Breast epithelium (tissue), 4 donors: ENCODE data around the gene RAB7B. TPM values are rescaled to one million over a fixed set of nuclear protein-coding genes. Genes with fewer than 3 reads are reported as not detected.

Experiments
- DNase-seq, 2 donors: peaks; one replicate each; pipeline ENCODE4 v3.0.0-alpha.2; 2019; ENCODE audit warnings: low spot score in 2 of 2
- H3K27ac ChIP-seq, 2 donors: fragments of 200-600 bp; sonication (generic) in 1 of 2; one replicate each; pipeline ENCODE4 v1.5.1; 2016 to 2019; ENCODE audit warnings: mild to moderate bottlenecking in 1 of 2
- H3K27me3 ChIP-seq, 2 donors: fragments of 200-600 bp; sonication (generic) in 1 of 2; one replicate each; pipeline versions ENCODE4 v1.5.1 to v1.6.0; 2017 to 2019; ENCODE audit warnings: control low read depth in 1 of 2, mild to moderate bottlenecking in 1 of 2
- H3K36me3 ChIP-seq: fragments of 200-600 bp; one replicate; pipeline ENCODE4 v1.5.1; 2019
- H3K4me1 ChIP-seq, 2 donors: fragments of 200-600 bp; sonication (generic); one replicate each; pipeline ENCODE4 v1.5.1; 2016 to 2019; ENCODE audit warnings: control low read depth in 1 of 2
- H3K4me3 ChIP-seq, 3 donors: fragments of 200-600 bp; sonication (generic); 1 replicate in 2 of 3; 2 replicates in 1 of 3; pipeline ENCODE4 v1.5.1; 2016 to 2019; ENCODE audit warnings: mild to moderate bottlenecking in 3 of 3, moderate library complexity in 2 of 3
- H3K9me3 ChIP-seq, 2 donors: fragments of 200-600 bp; sonication (generic) in 1 of 2; one replicate each; pipeline ENCODE4 v1.5.1; 2016 to 2019; ENCODE audit warnings: control low read depth in 1 of 2
- POLR2A ChIP-seq: fragments of 450-650 bp; IDR thresholded peaks from one replicate; pipeline ENCODE4 v1.6.1; 2016; ENCODE audit warnings: antibody characterized with exemption, mild to moderate bottlenecking, moderate library complexity
- POLR2AphosphoS5 ChIP-seq, 3 donors: sonication (generic); formaldehyde crosslinking; IDR thresholded peaks; one replicate each; pipeline ENCODE4 v1.6.1; 2017; ENCODE audit warnings: antibody characterized with exemption in 3 of 3
- intact Hi-C: fragments of 100-400 bp; cut with DNase I; formaldehyde crosslinking; loops from one replicate; pipeline ENCODE4 v1.15.1; 2023; ENCODE audit warnings: low total_unique reads
- total RNA-seq, 3 donors: library from RNA; depleted of rRNA; stranded (reverse); fragments of >200 nt; gene quantifications; one replicate each; pipeline ENCODE4 v1.1.0, GENCODE V29; 2016
- TF ChIP-seq, protein P1 (sequence below), 3 donors: fragments of 450-650 bp; IDR thresholded peaks; one replicate each; pipeline ENCODE4 v1.5.1; 2016 to 2017; ENCODE audit warnings: antibody characterized with exemption in 3 of 3, mild to moderate bottlenecking in 3 of 3, moderate library complexity in 3 of 3

Gene RAB7B
- total RNA-seq, 3 donors from 2014 or later: 1.3 to 6.6 (median 2.9) TPM

DNA sequence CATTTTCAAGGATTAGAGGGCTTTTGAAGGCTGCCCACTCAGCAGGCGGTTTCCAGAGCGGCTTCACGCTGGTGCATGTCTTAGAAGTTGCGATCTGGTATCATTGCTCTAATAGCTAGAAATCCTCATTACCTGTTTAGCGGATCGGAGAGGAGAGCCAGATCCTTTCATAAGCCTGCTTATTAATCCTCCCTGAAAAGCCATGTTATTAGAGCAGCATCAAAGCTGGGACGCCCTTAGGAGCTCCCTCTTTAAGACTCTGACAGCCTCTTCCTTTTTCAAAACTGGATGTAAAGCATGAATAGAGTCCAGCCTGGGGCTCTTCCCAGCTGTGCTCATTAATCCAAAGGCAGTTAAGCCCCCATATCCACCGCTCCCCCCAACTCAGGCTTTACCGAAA, 34.4 kb upstream of the RAB7B start:
- H3K27me3 ChIP-seq: no peaks in the 10 kb centered on the region
- TF ChIP-seq, protein P1, sequence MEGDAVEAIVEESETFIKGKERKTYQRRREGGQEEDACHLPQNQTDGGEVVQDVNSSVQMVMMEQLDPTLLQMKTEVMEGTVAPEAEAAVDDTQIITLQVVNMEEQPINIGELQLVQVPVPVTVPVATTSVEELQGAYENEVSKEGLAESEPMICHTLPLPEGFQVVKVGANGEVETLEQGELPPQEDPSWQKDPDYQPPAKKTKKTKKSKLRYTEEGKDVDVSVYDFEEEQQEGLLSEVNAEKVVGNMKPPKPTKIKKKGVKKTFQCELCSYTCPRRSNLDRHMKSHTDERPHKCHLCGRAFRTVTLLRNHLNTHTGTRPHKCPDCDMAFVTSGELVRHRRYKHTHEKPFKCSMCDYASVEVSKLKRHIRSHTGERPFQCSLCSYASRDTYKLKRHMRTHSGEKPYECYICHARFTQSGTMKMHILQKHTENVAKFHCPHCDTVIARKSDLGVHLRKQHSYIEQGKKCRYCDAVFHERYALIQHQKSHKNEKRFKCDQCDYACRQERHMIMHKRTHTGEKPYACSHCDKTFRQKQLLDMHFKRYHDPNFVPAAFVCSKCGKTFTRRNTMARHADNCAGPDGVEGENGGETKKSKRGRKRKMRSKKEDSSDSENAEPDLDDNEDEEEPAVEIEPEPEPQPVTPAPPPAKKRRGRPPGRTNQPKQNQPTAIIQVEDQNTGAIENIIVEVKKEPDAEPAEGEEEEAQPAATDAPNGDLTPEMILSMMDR (IDR thresholded peaks at IDR 0.05): no peak
- TF ChIP-seq POLR2AphosphoS5 (IDR thresholded peaks at IDR 0.05) (no peak), POLR2A (no peak)
- no peaks in the 10 kb centered on the region for H3K36me3 ChIP-seq
- DNase-seq: no peak
- no peaks in the 10 kb centered on the region for H3K9me3 ChIP-seq
- intact Hi-C loops: no loop called here
- H3K4me1 ChIP-seq: no peaks in the 10 kb centered on the region
- no peak overlapping the region for H3K27ac ChIP-seq
- H3K4me3 ChIP-seq: no peak overlapping the region

DNA sequence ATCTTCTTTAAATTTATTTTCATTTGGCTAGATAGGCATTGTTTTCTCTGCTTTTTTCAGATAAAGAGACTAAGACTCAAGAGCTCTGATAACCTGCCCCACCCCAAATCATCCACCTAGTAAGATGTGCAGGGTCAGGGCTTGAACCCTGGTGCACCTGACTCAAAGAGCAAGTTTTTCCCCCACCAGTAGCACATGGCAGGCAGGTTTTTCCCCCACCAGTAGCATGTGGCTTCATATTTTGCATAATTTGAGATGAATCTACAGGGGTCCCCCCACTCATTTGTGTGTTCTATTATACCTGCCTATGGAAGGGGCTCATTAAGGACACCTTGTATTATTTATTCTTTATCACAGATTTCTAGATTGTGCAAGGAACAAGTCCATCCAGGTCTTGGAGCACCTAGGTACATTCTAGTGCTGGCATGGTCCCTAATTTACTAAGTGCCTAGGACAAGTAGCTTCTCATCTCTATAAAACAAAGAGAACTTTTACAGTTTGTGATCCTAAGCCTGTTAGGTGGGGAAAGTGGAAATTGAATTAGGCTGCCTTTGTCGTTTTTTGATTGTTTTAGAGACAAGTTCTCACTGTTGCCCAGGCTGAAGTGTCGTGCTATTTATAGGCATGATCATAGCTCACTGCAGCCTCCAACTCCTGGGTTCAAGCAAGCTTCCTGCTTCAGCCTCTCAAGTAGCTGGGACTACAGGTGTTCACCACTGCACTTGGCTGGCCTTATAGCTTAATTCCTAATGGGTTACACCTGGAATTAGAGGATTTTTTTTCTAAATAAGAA, 33.7 kb upstream of the RAB7B start:
- TF ChIP-seq POLR2A (no peak), POLR2AphosphoS5 (IDR thresholded peaks at IDR 0.05) (no peak)
- TF ChIP-seq, protein P1 (IDR thresholded peaks at IDR 0.05): no peak
- Histone ChIP-seq H3K27ac (no peak overlapping the region), H3K9me3 (no peaks in the 10 kb centered on the region), H3K4me1 (no peaks in the 10 kb centered on the region), H3K4me3 (no peak overlapping the region), H3K36me3 (no peaks in the 10 kb centered on the region), H3K27me3 (no peaks in the 10 kb centered on the region)
- intact Hi-C loops: no loop called here
- DNase-seq: no peak

DNA sequence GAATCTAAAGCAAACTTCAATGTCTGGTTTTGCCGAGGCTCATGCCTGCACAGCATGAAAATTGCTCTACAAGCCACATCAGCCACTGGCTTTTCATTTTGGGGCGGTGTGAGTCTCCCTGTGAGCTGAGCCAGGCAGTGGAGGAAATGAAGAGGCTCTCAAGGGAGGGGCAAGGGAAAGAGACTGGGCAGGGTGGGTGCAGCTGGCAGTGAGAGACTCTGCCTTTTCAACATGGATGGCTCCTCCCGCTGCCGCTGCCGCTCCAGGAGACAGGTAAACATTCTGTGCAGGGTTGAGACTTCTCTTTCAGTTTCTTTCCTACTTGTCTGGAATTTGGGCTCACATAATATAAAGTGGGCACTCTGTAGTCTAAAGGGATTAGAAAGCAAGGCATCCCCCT, 31.8 kb upstream of the RAB7B start:
- Histone ChIP-seq H3K4me3 (peak overlapping the region in 1 of 3 donors; percentile 3), H3K9me3 (no peaks in the 10 kb centered on the region), H3K4me1 (no peaks in the 10 kb centered on the region), H3K36me3 (no peaks in the 10 kb centered on the region), H3K27ac (no peak overlapping the region), H3K27me3 (no peaks in the 10 kb centered on the region)
- TF ChIP-seq POLR2A (no peak), POLR2AphosphoS5 (IDR thresholded peaks at IDR 0.05) (no peak)
- TF ChIP-seq, protein P1 (IDR thresholded peaks at IDR 0.05): no peak
- intact Hi-C loops: no loop called here
- DNase-seq: no peak

GRCh38 chr1:206032380-206033140, 29.4 kb upstream of the RAB7B start:
- TF ChIP-seq, protein P1 (IDR thresholded peaks at IDR 0.05): no peak
- no peak for TF ChIP-seq POLR2A
- no peak for TF ChIP-seq POLR2AphosphoS5 (IDR thresholded peaks at IDR 0.05)
- no peaks in the 10 kb centered on the region for H3K9me3 ChIP-seq
- H3K4me1 ChIP-seq: no peaks in the 10 kb centered on the region
- H3K27ac ChIP-seq: no peak overlapping the region
- no peaks in the 10 kb centered on the region for H3K36me3 ChIP-seq
- no peaks in the 10 kb centered on the region for H3K27me3 ChIP-seq
- no peak for DNase-seq
- no peak overlapping the region for H3K4me3 ChIP-seq
- intact Hi-C loops: no loop called here

- Histone ChIP-seq H3K4me3 (no peak overlapping the region), H3K4me1 (no peaks in the 10 kb centered on the region), H3K27ac (no peak overlapping the region), H3K36me3 (no peaks in the 10 kb centered on the region), H3K27me3 (no peaks in the 10 kb centered on the region), H3K9me3 (no peaks in the 10 kb centered on the region)
- TF ChIP-seq, protein P1 (IDR thresholded peaks at IDR 0.05): peak; percentile 25 to 76 (median 53)
- TF ChIP-seq POLR2AphosphoS5 (IDR thresholded peaks at IDR 0.05) (peak in 1 of 3 donors; percentile 42), POLR2A (no peak)
- DNase-seq: peak in 1 of 2 donors; percentile 68
- intact Hi-C loops: no loop called here
These were observed 27.5 kb upstream of the RAB7B start for GRCh38 chr1:206030714-206031113.
